WTC11 (cell line): ENCODE data around the gene ZCCHC24.

Experiments used
- ATF1 ChIP-seq: sonication (generic); formaldehyde crosslinking; IDR thresholded peaks from 2 replicates; pipeline ENCODE4 v1.8.1; 2023; ENCODE audit warnings: mild to moderate bottlenecking, moderate library complexity, missing genetic modification reagents
- CTCF ChIP-seq: fragments of 200-600 bp; IDR thresholded peaks from 2 replicates; pipeline ENCODE4 v1.8.0; 2022; ENCODE audit warnings: antibody characterized with exemption
- GABPB1 ChIP-seq: sonication (generic); formaldehyde crosslinking; IDR thresholded peaks from 2 replicates; pipeline ENCODE4 v1.8.1; 2023; ENCODE audit warnings: mild to moderate bottlenecking, missing genetic modification reagents
- SMAD3 ChIP-seq: sonication (generic); formaldehyde crosslinking; IDR thresholded peaks from 2 replicates; pipeline ENCODE4 v1.8.0; 2022; ENCODE audit warnings: missing genetic modification reagents, mild to moderate bottlenecking, borderline replicate concordance
- SP1 ChIP-seq: sonication (generic); formaldehyde crosslinking; conservative IDR thresholded peaks from 2 replicates; pipeline ENCODE4 v1.8.1; 2022; ENCODE audit warnings: missing genetic modification reagents
- ZNF317 ChIP-seq: sonication (generic); formaldehyde crosslinking; IDR thresholded peaks from 2 replicates; pipeline ENCODE4 v1.8.1; 2023; ENCODE audit warnings: low read depth, mild to moderate bottlenecking, moderate library complexity, missing genetic modification reagents, borderline replicate concordance
- TF ChIP-seq, protein P1 (sequence below): sonication (generic); formaldehyde crosslinking; IDR thresholded peaks from 2 replicates; pipeline ENCODE4 v1.8.1; 2022; ENCODE audit warnings: missing genetic modification reagents, borderline replicate concordance

DNA sequence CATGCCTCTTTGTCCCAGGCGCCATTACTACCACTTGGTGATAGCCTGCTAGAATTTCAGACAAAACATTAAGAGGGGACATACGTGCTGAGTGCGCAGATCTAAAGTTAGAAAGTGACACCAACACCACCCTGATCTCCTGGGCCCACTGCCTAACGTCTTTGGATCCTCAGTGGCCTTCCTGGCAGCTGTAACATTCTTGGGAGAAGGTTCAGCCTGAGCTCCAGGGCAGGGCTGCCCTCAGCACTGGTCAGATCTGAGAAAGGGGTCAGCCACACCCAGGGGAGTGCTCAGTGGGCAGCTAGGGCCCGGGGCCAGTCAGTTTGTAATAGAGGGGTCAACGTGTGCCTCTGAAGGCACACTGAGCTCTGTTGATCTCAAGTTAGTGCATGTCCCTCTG, 48.4 kb downstream of the ZCCHC24 start:
- TF ChIP-seq, protein P1, sequence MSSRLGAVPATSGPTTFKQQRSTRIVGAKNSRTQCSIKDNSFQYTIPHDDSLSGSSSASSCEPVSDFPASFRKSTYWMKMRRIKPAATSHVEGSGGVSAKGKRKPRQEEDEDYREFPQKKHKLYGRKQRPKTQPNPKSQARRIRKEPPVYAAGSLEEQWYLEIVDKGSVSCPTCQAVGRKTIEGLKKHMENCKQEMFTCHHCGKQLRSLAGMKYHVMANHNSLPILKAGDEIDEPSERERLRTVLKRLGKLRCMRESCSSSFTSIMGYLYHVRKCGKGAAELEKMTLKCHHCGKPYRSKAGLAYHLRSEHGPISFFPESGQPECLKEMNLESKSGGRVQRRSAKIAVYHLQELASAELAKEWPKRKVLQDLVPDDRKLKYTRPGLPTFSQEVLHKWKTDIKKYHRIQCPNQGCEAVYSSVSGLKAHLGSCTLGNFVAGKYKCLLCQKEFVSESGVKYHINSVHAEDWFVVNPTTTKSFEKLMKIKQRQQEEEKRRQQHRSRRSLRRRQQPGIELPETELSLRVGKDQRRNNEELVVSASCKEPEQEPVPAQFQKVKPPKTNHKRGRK (CRISPR knock-in tag) = no peak
- TF ChIP-seq ZNF317 (CRISPR knock-in tag) (no peak), SP1 (CRISPR knock-in tag) (no peak), ATF1 (CRISPR knock-in tag) (no peak), SMAD3 (CRISPR knock-in tag) (no peak), CTCF (no peak), GABPB1 (CRISPR knock-in tag) (no peak)
